ACHN (cell line): ENCODE results near the gene PKNOX1.
"Not testable (repeated sequence)": the region's sequence is repeated elsewhere in the genome, so short reads cannot be mapped to it uniquely, and the experiment has no call there.

ENCODE experiments used
- DNase-seq: peaks from one replicate; pipeline ENCODE4 v3.0.0-alpha.2; 2015
- in situ Hi-C: cut with HindIII; loops from 2 replicates; pipeline ENCODE4 v1.10.0; 2017; ENCODE audit warnings: low sequenced_read_pairs, low pct_ligation_motif_present, low pct_unique_long_range_greater_than_20kb

PKNOX1 gene, protein sequence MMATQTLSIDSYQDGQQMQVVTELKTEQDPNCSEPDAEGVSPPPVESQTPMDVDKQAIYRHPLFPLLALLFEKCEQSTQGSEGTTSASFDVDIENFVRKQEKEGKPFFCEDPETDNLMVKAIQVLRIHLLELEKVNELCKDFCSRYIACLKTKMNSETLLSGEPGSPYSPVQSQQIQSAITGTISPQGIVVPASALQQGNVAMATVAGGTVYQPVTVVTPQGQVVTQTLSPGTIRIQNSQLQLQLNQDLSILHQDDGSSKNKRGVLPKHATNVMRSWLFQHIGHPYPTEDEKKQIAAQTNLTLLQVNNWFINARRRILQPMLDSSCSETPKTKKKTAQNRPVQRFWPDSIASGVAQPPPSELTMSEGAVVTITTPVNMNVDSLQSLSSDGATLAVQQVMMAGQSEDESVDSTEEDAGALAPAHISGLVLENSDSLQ

DNA sequence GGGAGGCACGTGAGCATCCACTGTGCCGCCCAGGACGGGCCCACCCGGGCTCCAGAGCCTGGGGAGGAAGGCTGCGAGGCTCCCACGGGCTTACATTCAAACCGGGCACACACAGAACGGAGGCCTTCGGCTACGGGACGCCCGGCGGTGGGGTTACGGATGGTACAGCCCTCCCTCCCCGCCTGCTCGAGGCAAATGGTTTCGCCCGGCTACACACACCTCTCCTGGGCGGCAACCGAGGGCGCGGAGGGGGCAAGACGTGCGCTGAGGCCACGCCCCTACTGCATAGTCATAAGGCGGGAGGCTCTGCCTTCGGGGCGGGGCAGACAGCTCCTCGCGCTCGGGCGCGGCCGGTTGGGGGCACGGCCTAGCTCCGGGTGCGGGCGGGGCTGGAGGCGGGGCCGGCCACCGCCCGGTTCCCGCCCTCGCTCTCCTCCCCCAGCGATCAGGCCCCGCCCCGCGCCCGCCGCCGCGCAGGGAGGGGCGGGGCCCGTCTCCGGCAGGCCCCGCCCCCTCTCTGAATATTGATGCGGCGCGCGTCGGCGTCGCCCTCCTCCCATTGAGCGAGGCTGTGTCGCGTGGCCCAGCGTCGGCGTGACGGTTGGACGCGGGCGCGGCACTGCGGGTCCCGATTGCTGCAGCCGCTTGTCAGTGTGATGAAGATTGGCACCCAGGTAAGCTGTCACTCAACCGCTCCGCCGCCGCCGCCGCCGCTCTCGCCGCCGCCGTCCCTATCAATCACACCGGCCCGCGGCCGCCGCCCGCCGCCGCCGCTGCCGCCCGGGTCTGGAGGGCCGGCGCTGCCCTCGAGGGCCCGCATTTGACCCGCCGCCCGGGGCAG is at the start of gene PKNOX1:
Gene PKNOX1, plus strand, starts transcription at position 572 of the 841 bp plus-strand sequence. CDS start 29,820 bp downstream, outside the sequence.
- peak; percentile 95 for DNase-seq
- in situ Hi-C loops, result no loop called here

DNA sequence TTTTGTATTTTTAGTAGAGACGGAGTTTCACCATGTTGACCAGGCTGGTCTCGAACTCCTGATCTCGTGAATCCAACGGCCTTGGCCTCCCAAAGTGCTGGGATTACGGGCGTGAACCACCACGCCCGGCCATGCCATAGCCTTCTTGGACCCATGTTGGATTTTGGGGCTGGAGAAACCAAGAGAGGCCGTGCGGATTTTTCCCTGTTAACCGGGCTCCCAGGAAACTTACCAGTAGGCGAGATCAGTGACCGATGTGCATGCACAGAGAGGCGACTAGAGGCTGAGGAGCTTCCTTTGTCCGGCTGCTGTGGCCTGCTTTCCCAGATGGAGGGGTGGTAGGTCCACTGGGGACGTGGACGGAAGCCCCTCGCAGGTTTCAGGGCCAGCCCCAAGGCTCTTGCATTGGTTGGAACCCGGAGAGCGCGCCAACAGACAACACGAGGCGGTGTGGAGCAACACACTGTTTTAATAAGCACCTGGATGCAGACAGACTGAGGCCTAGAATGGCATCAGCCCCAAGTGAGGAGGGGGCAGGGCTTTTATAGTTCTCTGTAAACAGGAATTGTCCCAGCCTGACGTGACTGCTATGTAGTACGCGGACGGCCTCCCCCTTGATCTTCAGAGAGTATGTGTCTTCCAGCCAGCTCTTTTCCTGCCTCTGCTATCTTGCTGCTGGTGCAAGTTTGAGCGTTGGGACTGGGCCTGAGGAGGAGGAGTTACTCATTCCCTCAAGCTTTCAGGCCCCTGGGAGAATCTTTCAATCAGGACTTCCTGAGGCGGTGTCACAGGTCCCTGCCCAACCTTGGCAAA is 49.0 kb upstream of the PKNOX1 start, which contains the start of gene ERVH48-1:
Gene ERVH48-1, minus strand, starts transcription at position 517 of the 813 bp plus-strand sequence. CDS start 6,624 bp downstream, outside the sequence.
- in situ Hi-C loops, result no loop called here
- no peak for DNase-seq

DNA sequence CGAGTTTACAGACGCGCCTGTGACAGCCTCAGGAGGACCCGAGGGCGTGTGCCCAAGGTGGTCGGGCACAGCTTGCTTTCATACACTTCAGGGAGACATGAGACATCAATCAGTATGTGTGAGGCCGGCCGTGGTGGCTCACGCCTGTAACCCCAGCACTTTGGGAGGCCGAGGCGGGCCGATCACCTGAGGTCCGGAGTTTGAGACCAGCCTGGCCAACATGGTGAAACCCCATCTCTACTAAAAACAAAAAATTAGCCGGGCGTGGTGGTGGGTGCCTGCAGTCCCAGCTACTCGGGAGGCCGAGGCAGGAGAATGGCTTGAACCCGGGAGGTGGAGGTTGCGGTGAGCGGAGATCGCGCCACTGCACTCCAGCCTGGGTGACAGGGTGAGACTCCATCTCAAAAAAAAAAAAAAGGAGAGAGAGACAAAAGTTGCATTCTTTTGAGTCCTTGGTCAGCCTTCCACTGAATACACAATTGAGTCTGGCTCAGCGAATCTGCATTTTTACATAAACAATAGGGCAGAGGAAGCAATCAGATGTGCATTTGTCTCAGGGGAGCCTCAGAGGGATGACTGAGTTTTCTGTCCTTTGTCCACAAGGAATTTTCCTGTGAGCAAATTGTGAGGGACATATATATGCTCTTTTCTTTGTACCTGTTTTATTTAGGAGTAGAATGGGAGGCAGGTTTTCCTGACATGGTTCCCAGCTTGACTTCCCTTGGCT is 46.7 kb upstream of the PKNOX1 start:
- DNase-seq, in situ Hi-C loops: not testable (repeated sequence)

DNA sequence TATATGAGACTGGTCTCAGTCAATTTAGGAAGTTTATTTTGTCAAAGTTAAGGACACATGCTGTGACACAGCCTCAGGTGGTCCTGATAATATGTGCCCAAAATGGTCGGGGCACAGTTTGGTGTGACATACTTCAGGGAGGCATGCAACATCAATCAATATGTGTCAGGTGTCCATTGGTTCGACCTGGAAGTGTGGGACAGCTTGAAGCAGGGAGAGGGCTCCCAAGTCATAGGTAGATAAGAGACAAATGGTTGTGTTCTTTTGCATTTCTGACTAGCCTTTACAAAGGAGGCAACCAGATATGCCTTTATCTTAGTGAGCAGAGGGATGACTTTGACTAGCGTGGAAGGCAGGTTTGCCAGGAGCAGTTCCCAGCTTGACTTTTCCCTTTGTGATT is 44.4 kb upstream of the PKNOX1 start:
- no peak for DNase-seq
- in situ Hi-C loops, result no loop called here

DNA sequence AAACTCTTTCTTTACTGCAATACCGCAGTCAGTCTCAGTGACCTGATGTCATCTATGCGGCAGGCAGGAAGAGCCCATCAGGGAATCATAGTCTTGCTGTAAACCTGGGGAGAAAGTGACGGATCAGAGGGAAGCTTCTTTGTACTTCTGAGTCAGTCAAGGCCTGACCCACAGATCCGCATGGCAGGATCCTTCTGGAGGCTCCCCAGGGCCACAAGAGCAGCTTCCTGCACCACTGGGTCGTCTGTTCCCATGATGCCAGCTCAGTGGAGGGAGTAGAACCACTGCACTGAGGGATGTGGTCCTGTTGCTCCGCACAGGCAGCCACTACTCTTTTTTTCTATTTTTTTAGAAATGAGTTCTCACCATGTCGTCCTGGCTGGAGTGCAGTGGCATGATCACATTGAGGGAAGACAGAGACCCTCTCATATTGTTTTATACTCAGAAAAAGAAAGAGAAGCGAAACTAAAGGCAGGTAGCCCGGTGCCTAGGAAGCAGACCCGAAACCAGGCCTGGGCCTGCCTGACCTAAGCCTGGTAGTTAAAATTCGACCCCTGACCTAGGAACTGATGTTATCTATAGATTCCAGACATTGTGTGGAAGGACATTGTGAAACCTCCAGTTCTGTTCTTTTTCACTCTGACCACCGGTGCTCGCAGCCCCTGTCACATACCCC is 42.7 kb upstream of the PKNOX1 start:
- no peak for DNase-seq
- in situ Hi-C loops, result no loop called here

DNA sequence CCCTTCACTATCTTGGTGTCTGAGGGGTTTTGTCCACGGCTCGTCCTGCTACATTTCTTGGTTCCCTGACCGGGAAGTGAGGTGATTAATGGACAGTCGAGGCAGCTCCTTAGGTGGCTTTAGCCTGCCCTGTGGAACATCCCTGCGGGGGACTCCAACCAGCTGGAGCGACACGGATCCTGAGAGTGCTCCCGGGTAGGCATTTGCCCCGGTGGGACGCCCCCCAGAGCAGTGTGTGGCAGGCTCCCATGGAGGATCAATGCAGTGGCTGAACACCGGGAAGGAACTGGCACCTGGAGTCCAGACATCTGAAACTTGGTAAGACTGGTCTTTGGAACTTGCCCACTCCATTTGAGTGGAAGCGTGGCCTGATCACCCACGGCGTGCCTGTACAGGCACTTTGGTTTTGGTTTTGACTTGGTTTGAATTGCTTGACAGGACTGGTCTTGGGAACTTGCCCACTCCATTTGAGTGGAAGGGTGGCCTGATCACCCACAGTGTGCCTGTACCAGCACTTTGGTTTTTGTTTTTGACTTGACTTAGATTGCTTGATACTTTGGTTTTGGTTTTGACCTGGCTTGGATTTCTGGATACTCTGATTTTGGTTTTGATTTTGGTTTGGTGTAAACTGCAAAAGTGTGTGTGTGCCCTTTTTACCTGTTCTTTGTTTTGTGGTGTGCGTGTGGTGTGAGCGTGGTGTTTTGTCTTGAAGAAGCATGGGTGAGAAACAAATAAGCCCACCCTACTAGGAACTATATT is 41.8 kb upstream of the PKNOX1 start:
- in situ Hi-C loops, DNase-seq: not testable (repeated sequence)

DNA sequence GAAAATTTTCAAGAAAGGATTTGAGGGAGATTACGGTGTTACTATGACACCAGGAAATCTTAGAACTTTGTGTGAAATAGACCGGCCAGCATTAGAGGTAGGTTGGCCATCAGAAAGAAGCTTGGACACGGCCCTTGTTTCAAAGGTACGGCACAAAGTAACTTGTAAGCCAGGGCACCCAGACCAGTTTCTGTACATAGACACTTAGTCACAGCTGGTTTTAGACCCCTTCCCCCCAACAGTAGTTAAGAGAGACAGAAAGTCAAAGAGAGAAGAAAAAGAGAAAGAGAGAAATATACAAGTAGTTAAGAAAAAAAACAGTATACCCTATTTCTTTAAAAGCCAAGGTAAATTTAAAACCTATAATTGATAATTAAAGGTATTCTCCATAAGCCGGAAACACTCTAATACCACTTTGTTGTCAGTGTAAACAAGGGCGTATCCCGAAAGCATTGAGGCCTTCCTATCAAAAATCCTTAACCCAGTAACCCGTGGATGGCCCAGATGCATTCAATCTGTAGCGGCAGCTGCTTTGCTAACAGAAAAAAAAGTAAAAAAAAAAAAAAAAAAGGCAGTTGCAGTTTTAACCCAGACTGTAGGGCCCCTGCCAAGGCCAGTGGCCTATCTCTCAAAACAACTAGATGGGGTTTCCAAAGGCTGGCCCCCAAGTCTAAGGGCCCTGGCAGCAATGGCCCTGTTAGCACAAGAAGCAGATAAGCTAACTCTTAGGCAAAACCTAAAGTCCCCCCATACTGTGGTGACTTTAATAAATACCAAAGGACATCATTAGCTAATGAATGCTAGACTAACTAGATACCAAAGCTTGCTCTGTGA is 41.0 kb upstream of the PKNOX1 start:
- in situ Hi-C loops, DNase-seq: not testable (repeated sequence)

DNA sequence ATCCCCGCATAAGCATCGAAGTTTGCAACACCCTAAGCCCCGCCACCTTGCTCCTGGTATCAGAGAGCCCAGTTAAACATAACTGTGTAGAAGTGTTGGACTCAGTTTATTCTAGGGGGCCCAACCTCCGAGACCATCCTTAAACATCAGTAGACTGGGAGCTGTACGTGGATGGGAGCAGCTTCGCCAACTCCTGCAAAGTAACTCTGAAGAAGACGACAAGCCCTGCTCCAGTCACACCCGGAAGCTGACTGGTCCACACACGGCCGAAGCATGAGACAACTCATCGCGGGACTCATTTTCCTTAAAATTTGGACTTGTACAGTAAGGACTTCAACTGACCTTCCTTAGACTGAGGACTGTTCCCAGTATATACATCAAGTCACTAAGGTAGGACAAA is 40.4 kb upstream of the PKNOX1 start:
- DNase-seq, in situ Hi-C loops: not testable (repeated sequence)

DNA sequence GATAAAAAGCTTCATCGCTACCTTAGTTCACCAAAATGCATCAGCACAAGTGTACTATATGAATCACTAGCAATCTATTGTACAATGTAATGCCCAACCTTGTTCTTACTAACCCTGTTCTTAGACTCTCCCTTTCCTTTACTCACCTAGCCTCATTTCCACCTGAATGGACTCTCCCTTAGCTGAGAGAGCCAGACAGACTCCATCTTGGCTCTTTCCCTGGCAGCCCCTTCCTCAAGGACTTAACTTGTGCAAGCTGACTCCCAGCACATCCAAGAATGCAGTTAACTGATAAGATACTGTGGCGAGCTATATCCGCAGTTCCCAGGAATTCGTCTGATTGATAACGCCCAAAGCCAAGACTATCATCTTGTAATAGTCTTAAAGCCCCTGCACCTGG is 38.0 kb upstream of the PKNOX1 start:
- DNase-seq, in situ Hi-C loops: not testable (repeated sequence)

DNA sequence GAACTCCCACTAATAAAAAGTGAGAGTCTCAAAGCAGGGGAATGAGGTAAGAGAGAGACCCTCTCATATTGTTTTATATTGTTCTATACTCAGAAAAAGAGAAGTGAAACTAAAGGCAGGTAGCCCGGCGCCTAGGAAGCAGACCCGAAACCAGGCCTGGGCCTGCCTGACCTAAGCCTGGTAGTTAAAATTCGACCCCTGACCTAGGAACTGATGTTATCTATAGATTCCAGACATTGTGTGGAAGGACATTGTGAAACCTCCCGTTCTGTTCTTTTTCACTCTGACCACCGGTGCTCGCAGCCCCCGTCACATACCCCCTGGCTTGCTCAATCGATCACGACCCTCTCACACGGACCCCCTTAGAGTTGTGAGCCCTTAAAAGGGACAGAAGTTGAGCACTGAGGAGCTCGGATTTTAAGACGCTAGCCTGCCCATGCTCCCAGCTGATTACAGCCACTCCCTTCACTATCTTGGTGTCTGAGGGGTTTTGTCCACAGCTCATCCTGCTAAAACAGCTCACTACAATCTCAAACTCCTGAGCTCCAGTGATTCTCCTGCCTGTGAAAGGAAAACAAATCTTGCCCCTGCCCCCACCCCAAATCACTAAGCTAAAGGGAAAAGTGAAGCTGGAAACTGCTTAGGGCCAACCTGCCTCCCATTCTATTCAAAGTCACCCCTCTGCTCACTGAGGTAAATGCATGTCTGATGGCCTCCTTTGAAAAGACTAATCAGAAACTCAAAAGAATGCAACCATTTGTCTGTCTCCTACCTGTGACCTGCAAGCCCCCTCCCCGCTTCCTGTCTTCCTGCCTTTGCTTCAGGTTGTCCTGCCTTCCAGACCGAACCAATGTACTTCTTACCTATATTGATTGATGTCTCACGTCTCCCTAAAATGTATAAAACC is 37.1 kb upstream of the PKNOX1 start:
- DNase-seq, in situ Hi-C loops: not testable (repeated sequence)

DNA sequence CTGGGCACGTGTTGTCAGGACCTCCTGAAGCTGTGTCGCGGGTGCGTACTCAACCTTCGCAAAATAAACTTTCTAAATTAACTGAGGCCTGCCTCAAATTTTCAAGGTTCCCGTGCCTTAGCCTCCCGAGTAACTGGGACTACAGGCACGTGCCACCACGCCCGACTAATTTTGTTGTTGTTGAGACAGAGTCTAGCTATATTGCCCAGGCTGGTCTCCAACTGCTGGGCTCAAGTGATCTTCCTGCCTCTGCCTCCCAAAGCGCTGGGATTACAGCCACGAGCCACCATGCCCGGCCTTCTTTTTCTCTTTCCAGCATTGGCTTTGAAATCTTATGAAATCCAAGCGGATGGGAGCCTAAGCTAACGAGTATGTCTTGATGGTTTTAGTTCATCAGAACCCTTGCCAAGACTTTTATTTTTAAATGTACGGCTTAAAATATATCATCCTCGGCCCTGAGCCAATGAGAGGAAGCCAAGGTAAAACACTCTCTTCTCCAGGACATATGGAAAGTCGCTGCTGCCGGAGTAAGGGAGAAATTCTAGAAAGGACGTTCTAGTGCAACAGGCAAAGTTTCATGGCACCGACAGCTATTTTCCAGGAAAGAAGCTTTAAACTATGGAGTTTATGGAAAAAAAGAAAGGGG is 36.3 kb upstream of the PKNOX1 start:
- no peak for DNase-seq
- in situ Hi-C loops, result no loop called here

DNA sequence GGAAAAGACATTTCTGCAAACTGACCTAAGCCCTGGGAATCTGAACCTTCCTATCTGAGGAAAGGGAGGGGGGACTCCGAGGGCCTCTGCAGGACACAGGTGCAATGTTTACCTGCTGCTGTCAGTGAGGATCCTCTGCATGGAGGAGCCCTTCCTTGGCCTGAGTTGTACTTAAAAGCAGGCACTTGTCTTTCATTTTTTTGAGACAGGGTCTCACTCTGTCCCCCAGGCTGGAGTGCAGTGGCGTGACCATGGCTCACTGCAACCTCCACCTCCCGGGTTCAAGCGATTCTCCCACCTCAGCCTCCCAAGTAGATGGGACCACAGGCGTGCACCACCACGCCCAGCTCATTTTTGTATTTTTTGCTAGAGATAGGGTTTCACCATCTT is 35.8 kb upstream of the PKNOX1 start:
- DNase-seq, in situ Hi-C loops: not testable (repeated sequence)

DNA sequence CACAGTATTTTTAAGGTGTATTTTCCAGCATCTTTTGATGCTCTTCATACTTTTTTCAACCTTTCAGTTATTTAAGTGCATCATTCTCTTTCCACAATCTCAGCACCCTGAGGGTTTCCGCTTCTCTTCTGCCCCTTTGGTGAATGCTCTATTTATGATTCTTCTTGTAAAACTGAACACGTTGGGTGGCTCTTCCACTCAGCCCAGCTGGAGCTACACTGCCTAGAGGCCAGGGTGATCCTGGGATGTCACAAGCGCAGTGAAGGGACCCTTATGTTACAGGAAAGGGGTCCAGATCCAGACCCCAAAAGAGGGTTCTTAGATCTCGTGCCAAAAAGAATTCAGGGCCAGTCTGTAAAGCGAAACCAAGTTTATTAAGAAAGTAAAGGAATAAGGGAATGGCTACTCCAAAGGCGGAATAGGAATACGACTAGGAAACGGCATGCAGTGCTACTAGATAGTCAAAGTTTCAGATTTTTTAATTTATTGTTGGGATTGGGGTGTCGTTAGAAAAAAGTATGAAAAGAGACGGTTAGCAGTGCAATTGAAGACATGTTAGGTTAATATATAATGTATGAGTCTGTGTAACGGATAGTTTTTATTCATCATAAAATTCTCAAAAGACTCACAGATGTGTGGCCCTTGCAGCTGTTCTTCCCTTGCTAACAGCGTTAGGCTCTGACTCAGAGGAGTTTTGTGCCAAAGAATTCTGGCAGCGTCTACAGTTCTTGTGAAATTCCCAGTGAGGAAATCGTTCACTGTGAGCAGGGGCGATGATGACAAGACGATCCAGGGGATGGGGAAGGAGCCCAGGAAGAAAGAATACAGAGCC is 34.6 kb upstream of the PKNOX1 start:
- peak; percentile 93 for DNase-seq
- in situ Hi-C loops, result no loop called here

DNA sequence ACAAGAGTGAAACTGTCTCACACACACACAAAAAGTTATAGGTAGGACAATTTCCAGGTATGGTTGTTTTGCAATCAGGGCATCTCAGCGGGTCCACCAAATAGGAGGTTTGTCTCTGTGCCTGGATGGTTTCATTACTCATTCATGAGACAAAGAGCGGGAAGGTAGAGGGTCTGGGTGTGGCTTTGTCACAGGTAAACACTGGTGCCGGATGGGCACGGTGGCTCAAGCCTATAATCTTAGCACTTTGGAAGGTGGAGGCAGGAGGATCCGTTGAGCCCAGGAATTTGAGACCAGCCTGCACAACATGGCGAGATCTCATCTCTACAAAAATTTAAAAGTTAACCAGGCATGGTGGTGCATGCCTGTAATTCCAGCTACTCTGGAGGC is 32.7 kb upstream of the PKNOX1 start:
- DNase-seq, result no peak
- in situ Hi-C loops, result no loop called here
